OCI-LY7 (cell line): ENCODE results near the gene PIGM.

ENCODE experiments used
- CTCF ChIP-seq: fragments of 200-600 bp; sonication (generic); conservative IDR thresholded peaks from 2 replicates; pipeline ENCODE4 v1.5.1; 2014; ENCODE audit warnings: mild to moderate bottlenecking, antibody characterized with exemption, low read length, moderate library complexity, mixed read lengths
- EZH2phosphoT487 ChIP-seq: fragments of 200-600 bp; sonication (generic); IDR thresholded peaks from 2 replicates; pipeline ENCODE4 v1.6.1; 2018; ENCODE audit warnings: low read depth, borderline replicate concordance, mild to moderate bottlenecking, mixed run types, antibody characterized with exemption, low read length, moderate library complexity, mixed read lengths

GRCh38 chr1:159986531-159986930 is 45.3 kb downstream of the PIGM start:
- TF ChIP-seq EZH2phosphoT487 (no peak), CTCF (no peak)
